H1 (cell line): Measurements from ENCODE around the gene ITIH1. TPM values are rescaled to one million over a fixed set of nuclear protein-coding genes. Genes with fewer than 3 reads are reported as not detected.

Source experiments
- EP300 ChIP-seq, 2 experiments: IDR thresholded peaks; 1 replicate in 1 of 2; 2 replicates in 1 of 2; pipeline ENCODE4 v1.6.1; 2011 to 2012; ENCODE audit warnings: low read depth in 2 of 2, low read length in 2 of 2, mild to moderate bottlenecking in 2 of 2, borderline replicate concordance in 1 of 2, inconsistent platforms in 1 of 2, moderate library complexity in 1 of 2
- JUN ChIP-seq: IDR thresholded peaks from 2 replicates; pipeline ENCODE4 v1.6.1; 2011; ENCODE audit warnings: low read depth, mild to moderate bottlenecking, improper control_type of control experiment, low read length
- KDM5A ChIP-seq: fragments of 200-600 bp; IDR thresholded peaks from 2 replicates; pipeline ENCODE4 v1.7.1; 2012; ENCODE audit warnings: mild to moderate bottlenecking, low read length, inconsistent platforms, mixed read lengths
- MAX ChIP-seq: IDR thresholded peaks from 2 replicates; pipeline ENCODE4 v1.6.1; 2012; ENCODE audit warnings: inconsistent platforms
- PHF8 ChIP-seq: fragments of 200-600 bp; sonication (generic); conservative IDR thresholded peaks from 2 replicates; pipeline ENCODE4 v1.7.1; 2012; ENCODE audit warnings: low read depth, mild to moderate bottlenecking, inconsistent platforms, low read length, moderate library complexity
- SIRT6 ChIP-seq: IDR thresholded peaks from one replicate; pipeline ENCODE4 v1.7.1; 2012; ENCODE audit warnings: low read length, inconsistent platforms
- SRF ChIP-seq: IDR thresholded peaks from 2 replicates; pipeline ENCODE4 v1.6.1; 2011; ENCODE audit warnings: mild to moderate bottlenecking, low read depth, low read length, moderate library complexity
- TBP ChIP-seq: IDR thresholded peaks from 2 replicates; pipeline ENCODE4 v1.6.1; 2011; ENCODE audit warnings: low read depth, low read length, improper control_type of control experiment
- polyA plus RNA-seq, 7 experiments: library from polyadenylated mRNA; depleted of rRNA in 3 of 7; stranded (reverse) in 5 of 7; unstranded in 2 of 7; fragments of >200 nt in 5 of 7; fragments of 200-250 nt in 2 of 7; gene quantifications; 1 replicate in 5 of 7; 2 replicates in 1 of 7; 4 replicates in 1 of 7; pipeline versions ENCODE4 v1.2.1 to v1.2.3, GENCODE V29; 2011 to 2013; ENCODE audit warnings: missing spikeins in 2 of 7, mixed read lengths in 2 of 7
- total RNA-seq: library from RNA; stranded (reverse); fragmentation: NEBNext Ultra II Directional; extraction: Animal tissue kit (Norgen Biotek cat#: 25700); gene quantifications from 2 replicates; pipeline ENCODE4 v1.2.1, GENCODE V29; 2021

The ITIH1 gene
- total and polyA plus RNA-seq, 2 of the 8 experiments (the other 6 are each of a cell fraction or from before 2014, with no cell fraction given) = not detected

DNA sequence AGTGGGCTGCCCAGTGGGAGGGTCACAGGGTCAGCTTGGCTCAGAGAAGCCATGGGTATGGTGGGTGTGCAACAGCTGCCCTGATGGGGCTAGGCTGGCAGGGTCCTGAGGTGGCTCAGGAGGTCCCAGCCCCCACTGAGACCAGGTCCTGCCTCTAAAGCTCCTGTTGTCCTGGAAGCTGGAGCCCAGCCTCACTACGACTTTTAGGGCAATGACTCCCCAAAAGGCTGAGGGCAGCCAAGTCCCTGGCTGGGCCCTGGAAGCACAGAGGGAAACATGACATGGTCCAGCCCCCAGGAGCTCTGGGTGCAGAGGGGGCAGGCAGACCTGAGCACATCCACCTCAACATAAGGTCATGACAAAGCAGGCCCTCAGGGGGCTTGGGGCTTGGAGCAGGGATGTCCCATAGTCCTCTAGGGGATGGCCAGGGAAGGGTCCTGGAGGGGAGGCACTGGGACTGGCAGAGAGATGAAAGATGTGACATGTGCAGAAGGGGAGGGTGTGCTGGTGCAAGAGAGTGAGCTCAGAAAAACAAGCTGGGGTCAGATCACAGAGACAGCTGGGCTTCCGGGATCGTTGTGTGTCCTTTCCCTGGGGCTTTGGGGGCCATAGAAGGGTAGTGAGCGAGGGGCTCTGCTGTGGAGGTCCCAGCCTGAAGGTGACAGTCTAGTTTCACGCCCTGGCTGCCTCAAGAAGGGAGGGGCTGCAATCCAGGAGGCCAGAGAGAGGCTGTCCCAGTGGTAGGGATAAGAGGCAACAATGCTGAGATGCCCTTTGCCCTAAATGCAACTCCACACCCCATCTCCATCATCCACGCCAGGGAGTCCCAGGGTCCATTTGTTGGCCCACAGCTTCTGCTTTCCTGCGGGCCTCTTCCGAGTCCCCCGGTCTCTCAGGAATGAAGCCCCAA is 16.6 kb downstream of the ITIH1 start (continued):
- TF ChIP-seq EP300 (IDR thresholded peaks at IDR 0.05; ENCODE audit: borderline replicate concordance in 1 of 2, low read depth in 2 of 2, low read length in 2 of 2) = no peak
- TF ChIP-seq JUN = no peak
- TF ChIP-seq KDM5A = no peak
- TF ChIP-seq SRF = no peak
- no peak for TF ChIP-seq MAX
- no peak for TF ChIP-seq PHF8
- no peak for TF ChIP-seq SIRT6
- TF ChIP-seq TBP = no peak
